ENCODE measurements around the gene WIF1.

WIF1 gene

GRCh38 chr12:65016881-65017650, 104.0 kb downstream of the WIF1 start:
- ATAC-seq = no peak
- no peak for TF ChIP-seq TCF4 (CRISPR knock-in tag; IDR thresholded peaks at IDR 0.05; ENCODE audit: borderline replicate concordance)
- TF ChIP-seq ARNTL (CRISPR knock-in tag; IDR thresholded peaks at IDR 0.05; ENCODE audit: borderline replicate concordance, low read depth) = no peak
- TF ChIP-seq, protein P1, sequence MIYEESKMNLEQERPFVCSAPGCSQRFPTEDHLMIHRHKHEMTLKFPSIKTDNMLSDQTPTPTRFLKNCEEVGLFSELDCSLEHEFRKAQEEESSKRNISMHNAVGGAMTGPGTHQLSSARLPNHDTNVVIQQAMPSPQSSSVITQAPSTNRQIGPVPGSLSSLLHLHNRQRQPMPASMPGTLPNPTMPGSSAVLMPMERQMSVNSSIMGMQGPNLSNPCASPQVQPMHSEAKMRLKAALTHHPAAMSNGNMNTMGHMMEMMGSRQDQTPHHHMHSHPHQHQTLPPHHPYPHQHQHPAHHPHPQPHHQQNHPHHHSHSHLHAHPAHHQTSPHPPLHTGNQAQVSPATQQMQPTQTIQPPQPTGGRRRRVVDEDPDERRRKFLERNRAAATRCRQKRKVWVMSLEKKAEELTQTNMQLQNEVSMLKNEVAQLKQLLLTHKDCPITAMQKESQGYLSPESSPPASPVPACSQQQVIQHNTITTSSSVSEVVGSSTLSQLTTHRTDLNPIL (CRISPR knock-in tag; IDR thresholded peaks at IDR 0.05; ENCODE audit: low read depth) = no peak
- TF ChIP-seq ZFP3 (CRISPR knock-in tag; IDR thresholded peaks at IDR 0.05) = no peak
- TF ChIP-seq ZNF8 (CRISPR knock-in tag; IDR thresholded peaks at IDR 0.05) = no peak
- TF ChIP-seq TOX (CRISPR knock-in tag; IDR thresholded peaks at IDR 0.05; ENCODE audit: borderline replicate concordance) = no peak
- no peak for TF ChIP-seq CSRNP3 (CRISPR knock-in tag; IDR thresholded peaks at IDR 0.05)
- TF ChIP-seq CSDC2 (CRISPR knock-in tag; IDR thresholded peaks at IDR 0.05) = no peak
- TF ChIP-seq ZC3H10 (CRISPR knock-in tag; IDR thresholded peaks at IDR 0.05) = no peak
- no peak for TF ChIP-seq RARB (CRISPR knock-in tag; IDR thresholded peaks at IDR 0.05)

DNA sequence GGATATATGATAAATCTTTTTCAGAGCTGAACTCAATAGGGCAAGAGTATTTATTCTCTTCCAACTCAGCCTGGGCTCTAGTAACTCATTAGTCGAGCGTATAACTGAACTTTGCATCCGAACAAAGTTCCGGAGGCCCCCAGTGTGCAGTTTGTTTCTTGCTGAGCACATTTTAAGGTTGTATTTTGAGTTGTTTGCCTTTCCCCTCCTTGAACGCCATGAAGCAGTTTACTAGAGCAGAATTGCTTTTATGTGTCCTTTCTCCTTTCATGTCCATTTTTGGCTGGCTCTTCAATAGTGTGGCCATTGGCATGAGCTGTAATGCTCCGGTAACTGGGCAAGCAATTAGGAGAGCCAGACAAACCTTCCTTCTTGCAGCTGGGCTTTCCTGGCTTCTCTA, 105.3 kb downstream of the WIF1 start:
- TF ChIP-seq ZNF8 (CRISPR knock-in tag; IDR thresholded peaks at IDR 0.05) (no peak), BACH2 (CRISPR knock-in tag; IDR thresholded peaks at IDR 0.05; ENCODE audit: borderline replicate concordance) (no peak)
- no peak for ATAC-seq

DNA sequence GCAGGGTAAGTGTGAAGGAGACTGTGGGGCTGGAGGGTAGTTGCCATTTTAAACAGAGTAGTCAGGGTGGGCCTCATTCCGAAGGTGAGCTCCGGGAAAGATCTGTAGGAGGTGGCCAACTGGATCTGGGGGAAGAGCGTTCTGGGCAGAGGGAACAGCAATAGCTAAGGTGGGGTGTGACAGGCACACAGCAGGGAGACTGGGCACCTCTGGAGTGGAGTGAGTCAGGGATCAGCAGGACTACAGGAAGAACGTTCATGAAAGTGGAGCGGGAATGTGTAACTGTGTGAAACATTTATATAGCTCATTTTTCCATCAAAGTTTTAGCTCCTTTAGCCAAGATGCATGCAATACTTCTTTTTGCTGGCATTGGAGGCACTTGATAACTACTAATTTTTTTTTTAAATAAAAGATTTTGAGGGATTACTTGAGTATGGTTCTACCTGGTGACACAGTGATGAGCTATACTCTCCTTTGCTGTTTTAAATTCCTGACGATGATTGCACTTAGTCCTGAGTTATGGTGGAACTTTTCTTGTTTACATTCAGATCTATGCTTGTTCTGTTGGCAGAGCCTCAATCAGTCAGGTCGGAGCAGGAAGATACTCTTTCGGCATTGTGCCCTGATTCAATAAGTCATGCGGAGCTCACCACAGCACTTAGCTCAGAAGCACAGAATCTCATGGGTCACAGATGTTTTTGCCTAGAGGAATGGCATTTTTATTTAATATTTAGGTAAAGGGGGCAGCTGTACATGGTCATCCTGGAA, 106.4 kb downstream of the WIF1 start:
- ATAC-seq = no peak
- TF ChIP-seq RARB (CRISPR knock-in tag; IDR thresholded peaks at IDR 0.05) (no peak), ZC3H10 (CRISPR knock-in tag; IDR thresholded peaks at IDR 0.05) (no peak)

DNA sequence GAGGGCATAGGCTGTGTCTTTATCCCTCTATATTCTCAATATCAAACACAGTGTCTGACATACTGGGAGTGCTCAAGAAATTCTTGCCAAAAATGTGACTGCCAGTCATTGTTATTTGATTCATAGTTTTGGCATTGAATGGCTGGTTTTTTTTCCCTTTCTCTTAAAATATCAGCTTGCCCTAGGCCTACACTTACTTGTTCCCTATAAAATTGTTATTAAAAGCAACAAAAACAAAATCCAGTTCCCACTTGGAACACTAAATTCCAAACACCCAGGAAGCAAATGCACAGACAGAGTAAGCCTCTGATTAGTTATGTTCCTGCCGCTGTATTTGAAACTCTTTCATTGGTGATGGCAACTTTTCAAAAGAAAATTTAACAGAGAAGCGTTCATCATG, 110.7 kb downstream of the WIF1 start:
- no peak for ATAC-seq
- TF ChIP-seq, protein P1 (CRISPR knock-in tag; IDR thresholded peaks at IDR 0.05; ENCODE audit: low read depth) = no peak
- TF ChIP-seq TCF4 (CRISPR knock-in tag; IDR thresholded peaks at IDR 0.05; ENCODE audit: borderline replicate concordance) = no peak
- TF ChIP-seq SNAI2 (CRISPR knock-in tag; IDR thresholded peaks at IDR 0.05) = no peak
- TF ChIP-seq BACH2 (CRISPR knock-in tag; IDR thresholded peaks at IDR 0.05; ENCODE audit: borderline replicate concordance) = no peak
- TF ChIP-seq, protein P2, sequence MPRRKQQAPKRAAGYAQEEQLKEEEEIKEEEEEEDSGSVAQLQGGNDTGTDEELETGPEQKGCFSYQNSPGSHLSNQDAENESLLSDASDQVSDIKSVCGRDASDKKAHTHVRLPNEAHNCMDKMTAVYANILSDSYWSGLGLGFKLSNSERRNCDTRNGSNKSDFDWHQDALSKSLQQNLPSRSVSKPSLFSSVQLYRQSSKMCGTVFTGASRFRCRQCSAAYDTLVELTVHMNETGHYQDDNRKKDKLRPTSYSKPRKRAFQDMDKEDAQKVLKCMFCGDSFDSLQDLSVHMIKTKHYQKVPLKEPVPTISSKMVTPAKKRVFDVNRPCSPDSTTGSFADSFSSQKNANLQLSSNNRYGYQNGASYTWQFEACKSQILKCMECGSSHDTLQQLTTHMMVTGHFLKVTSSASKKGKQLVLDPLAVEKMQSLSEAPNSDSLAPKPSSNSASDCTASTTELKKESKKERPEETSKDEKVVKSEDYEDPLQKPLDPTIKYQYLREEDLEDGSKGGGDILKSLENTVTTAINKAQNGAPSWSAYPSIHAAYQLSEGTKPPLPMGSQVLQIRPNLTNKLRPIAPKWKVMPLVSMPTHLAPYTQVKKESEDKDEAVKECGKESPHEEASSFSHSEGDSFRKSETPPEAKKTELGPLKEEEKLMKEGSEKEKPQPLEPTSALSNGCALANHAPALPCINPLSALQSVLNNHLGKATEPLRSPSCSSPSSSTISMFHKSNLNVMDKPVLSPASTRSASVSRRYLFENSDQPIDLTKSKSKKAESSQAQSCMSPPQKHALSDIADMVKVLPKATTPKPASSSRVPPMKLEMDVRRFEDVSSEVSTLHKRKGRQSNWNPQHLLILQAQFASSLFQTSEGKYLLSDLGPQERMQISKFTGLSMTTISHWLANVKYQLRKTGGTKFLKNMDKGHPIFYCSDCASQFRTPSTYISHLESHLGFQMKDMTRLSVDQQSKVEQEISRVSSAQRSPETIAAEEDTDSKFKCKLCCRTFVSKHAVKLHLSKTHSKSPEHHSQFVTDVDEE (CRISPR knock-in tag; IDR thresholded peaks at IDR 0.05) = no peak
- no peak for TF ChIP-seq ZFP3 (CRISPR knock-in tag; IDR thresholded peaks at IDR 0.05)
- no peak for TF ChIP-seq ZNF565 (CRISPR knock-in tag; conservative IDR thresholded peaks at IDR 0.05; ENCODE audit: low read depth)
- no peak for TF ChIP-seq ZFP30 (CRISPR knock-in tag; IDR thresholded peaks at IDR 0.05)
- no peak for TF ChIP-seq RARB (CRISPR knock-in tag; IDR thresholded peaks at IDR 0.05)
- TF ChIP-seq TOX (CRISPR knock-in tag; IDR thresholded peaks at IDR 0.05; ENCODE audit: borderline replicate concordance) = no peak
- TF ChIP-seq CSRNP3 (CRISPR knock-in tag; IDR thresholded peaks at IDR 0.05) = no peak
- no peak for TF ChIP-seq PPARA (CRISPR knock-in tag; IDR thresholded peaks at IDR 0.05; ENCODE audit: borderline replicate concordance)
- no peak for TF ChIP-seq OSR1 (CRISPR knock-in tag; IDR thresholded peaks at IDR 0.05)
- TF ChIP-seq ESRRG (CRISPR knock-in tag; IDR thresholded peaks at IDR 0.05) = no peak
- no peak for TF ChIP-seq GLIS3 (CRISPR knock-in tag; IDR thresholded peaks at IDR 0.05)
- TF ChIP-seq ISL1 (CRISPR knock-in tag; IDR thresholded peaks at IDR 0.05) = no peak
- TF ChIP-seq ARNTL (CRISPR knock-in tag; IDR thresholded peaks at IDR 0.05; ENCODE audit: borderline replicate concordance, low read depth) = no peak

Data from SK-N-SH treated with all-trans-retinoic acid at 6 μM for 48 hours (cell line).